LNCAP (cell line): ENCODE results near the gene PNPLA3.

Source experiments
- TF ChIP-seq, protein P1 (sequence below): fragments of 450-650 bp; IDR thresholded peaks from 2 replicates; pipeline ENCODE4 v1.5.1; 2017; ENCODE audit warnings: mild to moderate bottlenecking

The PNPLA3 gene

DNA sequence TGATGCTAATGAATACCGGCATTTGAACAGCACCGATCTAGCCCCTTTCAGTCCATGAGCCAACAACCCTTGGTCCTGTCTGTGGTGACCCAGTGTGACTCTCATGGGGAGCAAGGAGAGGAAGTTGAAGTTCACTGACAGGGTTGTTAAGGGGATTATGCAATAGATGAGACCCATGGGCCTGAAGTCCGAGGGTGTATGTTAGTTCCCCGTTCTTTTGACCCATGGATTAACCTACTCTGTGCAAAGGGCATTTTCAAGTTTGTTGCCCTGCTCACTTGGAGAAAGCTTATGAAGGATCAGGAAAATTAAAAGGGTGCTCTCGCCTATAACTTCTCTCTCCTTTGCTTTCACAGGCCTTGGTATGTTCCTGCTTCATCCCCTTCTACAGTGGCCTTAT, 4.9 kb downstream of the PNPLA3 start:
- TF ChIP-seq, protein P1, sequence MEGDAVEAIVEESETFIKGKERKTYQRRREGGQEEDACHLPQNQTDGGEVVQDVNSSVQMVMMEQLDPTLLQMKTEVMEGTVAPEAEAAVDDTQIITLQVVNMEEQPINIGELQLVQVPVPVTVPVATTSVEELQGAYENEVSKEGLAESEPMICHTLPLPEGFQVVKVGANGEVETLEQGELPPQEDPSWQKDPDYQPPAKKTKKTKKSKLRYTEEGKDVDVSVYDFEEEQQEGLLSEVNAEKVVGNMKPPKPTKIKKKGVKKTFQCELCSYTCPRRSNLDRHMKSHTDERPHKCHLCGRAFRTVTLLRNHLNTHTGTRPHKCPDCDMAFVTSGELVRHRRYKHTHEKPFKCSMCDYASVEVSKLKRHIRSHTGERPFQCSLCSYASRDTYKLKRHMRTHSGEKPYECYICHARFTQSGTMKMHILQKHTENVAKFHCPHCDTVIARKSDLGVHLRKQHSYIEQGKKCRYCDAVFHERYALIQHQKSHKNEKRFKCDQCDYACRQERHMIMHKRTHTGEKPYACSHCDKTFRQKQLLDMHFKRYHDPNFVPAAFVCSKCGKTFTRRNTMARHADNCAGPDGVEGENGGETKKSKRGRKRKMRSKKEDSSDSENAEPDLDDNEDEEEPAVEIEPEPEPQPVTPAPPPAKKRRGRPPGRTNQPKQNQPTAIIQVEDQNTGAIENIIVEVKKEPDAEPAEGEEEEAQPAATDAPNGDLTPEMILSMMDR = no peak

DNA sequence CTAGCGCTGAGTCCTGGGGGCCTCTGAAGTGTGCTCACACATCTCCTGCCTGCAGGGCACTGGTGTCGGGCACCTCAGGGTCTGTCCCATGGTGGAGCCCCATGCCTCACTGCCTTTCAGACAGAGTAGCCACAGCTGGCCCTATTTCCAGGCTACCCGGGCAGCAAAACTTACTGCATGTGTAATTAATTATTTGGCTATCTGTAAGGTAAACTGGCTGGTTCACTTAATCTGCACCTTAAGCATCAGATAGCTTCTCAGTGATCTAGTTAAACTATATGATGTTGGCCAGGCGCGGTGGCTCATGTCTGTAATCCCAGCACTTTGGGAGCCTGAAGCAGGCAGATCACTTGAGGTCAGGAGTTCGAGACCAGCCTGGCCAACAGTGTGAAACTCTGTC, 5.3 kb downstream of the PNPLA3 start:
- TF ChIP-seq, protein P1 = no peak

DNA sequence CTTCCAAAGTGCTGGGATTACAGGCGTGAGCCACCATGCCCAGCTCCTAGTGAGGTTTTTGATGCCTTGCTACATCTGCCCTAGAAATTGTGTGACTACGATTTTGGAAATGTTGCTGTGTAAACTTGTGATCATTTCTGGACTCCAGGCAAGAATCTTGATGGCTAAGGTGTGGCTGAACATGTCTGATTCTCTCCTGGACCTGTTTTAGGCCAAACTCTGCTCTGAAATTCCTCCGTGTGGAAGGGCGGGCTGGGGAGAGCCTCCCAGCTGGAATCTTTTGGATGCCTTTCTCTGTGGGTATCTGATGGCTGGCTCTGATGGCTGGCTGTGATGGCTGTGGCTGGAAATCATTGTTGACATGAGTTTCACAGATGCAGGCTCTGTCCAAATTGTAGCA, 8.2 kb downstream of the PNPLA3 start:
- TF ChIP-seq, protein P1 = no peak

DNA sequence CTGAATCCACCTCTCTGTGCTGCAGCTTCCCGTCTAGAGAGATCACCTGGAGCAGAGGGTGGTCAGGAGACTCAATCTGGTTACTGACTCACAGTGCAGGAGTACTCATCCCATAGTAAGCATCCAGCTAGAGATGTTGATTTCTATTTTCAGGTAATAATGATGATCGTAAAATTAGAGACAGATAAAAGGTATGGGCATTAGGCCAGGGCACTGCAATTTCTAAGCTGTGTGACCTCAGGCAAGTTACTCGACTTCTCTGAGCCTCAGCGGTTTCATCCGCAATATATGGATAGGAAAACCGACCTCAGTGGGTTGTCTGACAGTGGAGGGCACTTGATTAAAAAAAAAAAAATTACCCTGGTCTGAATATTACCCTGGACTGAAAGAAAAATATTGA, 17.8 kb downstream of the PNPLA3 start:
- TF ChIP-seq, protein P1 = no peak

DNA sequence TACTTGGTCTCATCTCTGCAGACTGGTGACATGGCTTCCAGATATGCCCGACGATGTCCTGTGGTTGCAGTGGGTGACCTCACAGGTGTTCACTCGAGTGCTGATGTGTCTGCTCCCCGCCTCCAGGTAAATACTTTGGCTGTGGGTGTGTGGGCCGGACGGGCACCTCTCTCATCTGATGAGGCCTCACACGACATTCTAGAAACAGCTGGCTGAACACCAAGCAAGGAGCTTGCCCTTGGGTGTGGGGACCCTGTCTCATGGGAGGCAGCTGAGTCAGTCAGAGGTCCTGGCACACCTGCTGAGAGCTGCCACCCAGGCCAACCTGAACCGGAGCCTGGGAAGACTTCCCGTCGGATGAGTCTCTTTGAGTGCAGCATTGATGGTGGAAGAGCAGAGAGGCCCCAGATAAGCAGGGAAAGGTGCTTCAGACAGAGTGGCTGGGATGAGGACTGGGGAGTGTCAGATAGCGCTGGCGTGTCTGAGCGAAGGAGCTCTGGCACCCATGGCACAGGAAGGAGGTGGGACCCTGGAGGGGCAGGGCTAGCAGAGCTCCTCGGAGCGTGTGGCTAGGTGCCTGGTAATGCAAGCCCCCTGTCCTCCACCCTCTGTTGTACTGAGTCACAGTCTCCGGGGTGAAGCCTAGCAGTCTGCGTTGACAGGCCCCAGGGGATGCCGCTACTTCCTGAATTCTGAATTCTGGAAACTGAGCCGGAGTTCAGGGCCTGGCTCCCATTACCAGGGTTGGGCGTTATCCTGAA, 21.2 kb downstream of the PNPLA3 start:
- TF ChIP-seq, protein P1 = no peak

DNA sequence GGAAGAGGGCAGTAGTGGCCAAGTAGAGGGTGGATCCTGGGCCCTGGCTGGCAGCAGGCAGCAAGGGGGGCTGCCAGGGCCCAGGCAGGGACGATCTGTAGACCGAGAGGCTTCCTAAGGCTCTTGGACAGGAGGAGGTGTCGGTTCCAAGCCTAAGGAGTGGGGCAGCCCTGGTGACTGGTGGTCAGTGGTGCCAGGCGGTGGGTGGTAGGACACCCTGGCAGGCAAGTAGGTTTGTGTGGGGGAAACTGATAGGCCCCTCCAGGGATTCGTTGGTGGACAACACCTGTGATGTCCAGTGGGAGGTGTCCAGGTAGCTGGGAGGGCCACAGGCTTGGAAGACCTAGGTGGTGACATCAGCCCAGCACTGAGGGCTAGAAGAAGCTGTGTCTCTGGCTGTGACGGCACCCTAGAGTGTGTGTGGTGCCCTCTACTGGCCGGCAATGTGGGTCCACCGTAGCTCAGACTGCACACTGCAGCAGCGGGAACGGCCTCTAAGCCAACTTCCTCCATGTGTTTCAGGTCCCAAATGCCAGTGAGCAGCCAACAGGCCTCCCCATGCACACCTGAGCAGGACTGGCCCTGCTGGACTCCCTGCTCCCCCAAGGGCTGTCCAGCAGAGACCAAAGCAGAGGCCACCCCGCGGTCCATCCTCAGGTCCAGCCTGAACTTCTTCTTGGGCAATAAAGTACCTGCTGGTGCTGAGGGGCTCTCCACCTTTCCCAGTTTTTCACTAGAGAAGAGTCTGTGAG, 22.2 kb downstream of the PNPLA3 start:
- TF ChIP-seq, protein P1 = peak; percentile 78

DNA sequence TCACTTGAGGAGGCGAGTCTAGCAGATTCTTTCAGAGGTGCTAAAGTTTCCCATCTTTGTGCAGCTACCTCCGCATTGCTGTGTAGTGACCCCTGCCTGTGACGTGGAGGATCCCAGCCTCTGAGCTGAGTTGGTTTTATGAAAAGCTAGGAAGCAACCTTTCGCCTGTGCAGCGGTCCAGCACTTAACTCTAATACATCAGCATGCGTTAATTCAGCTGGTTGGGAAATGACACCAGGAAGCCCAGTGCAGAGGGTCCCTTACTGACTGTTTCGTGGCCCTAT, 22.7 kb downstream of the PNPLA3 start:
- TF ChIP-seq, protein P1 = no peak
